NCI-H128 (cell line): ENCODE results near the gene SLC35A5.
"Not testable (repeated sequence)": the region's sequence is repeated elsewhere in the genome, so short reads cannot be mapped to it uniquely, and the experiment has no call there.

Source experiments
- DNase-seq: peaks from one replicate; lab custom pipeline; 2025; ENCODE audit not compliant: unreplicated experiment; lab: John Stamatoyannopoulos, UW

The SLC35A5 gene, protein sequence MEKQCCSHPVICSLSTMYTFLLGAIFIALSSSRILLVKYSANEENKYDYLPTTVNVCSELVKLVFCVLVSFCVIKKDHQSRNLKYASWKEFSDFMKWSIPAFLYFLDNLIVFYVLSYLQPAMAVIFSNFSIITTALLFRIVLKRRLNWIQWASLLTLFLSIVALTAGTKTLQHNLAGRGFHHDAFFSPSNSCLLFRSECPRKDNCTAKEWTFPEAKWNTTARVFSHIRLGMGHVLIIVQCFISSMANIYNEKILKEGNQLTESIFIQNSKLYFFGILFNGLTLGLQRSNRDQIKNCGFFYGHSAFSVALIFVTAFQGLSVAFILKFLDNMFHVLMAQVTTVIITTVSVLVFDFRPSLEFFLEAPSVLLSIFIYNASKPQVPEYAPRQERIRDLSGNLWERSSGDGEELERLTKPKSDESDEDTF

DNA sequence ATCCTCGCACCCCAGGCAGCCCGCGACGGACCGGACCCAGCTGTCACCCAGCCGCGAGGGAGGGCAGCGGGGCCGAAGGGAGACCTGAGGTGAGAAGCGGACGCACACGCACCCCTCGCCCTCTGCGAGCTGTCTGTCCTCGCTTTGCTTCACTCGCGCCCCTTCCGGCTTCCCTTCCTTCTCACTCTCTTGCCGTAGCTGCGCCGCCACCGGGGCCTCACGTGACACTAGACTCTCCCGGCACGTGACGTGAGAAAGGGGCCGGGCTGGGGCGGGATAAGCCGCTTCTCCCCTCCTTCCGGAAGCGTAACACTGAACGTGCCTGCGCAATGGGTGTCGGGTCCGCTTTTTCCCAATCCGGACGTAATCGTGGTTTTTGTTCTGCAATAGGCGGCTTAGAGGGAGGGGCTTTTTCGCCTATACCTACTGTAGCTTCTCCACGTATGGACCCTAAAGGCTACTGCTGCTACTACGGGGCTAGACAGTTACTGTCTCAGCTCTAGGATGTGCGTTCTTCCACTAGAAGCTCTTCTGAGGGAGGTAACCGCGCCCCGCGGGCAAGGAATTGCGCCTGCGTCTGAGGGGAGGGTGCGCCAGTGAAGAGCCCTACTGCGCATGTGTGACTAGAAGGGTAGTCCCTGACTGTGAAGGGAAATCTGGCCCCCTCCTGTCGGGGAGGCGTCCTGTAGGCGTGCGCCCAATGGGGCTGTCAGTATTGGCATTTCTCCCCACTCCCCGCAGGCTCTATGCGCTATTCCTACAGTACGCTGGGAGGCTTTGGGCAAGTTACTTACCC, at the start of gene SLC35A5, which contains the start of gene ATG3:
SLC35A5 (plus strand) TSS at position 312 of the 796 bp plus-strand sequence. CDS start 1,359 bp downstream, outside the sequence.
ATG3 (minus strand) TSS at position 229 of the 796 bp plus-strand sequence. CDS start 434 bp downstream, outside the sequence.
- DNase-seq = peak; percentile 98

DNA sequence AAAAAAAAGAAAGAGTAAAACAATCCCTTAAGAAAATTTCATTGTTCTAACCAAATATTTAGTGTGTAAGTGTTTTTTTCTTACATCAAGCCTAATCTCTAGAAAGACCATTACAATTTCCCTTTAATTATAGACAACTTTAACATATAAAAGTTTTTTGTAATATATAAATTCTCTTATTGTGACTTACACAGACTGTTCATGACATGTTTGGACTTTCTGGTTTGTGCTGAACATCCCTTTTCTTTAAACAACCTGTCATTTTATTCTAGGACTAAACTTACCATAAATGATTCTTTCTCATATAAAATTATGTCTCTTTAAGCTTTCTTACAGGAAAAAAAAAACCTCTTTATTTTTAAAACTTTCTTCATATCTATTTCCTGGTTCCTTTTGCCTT, 49.5 kb upstream of the SLC35A5 start:
- no peak for DNase-seq

DNA sequence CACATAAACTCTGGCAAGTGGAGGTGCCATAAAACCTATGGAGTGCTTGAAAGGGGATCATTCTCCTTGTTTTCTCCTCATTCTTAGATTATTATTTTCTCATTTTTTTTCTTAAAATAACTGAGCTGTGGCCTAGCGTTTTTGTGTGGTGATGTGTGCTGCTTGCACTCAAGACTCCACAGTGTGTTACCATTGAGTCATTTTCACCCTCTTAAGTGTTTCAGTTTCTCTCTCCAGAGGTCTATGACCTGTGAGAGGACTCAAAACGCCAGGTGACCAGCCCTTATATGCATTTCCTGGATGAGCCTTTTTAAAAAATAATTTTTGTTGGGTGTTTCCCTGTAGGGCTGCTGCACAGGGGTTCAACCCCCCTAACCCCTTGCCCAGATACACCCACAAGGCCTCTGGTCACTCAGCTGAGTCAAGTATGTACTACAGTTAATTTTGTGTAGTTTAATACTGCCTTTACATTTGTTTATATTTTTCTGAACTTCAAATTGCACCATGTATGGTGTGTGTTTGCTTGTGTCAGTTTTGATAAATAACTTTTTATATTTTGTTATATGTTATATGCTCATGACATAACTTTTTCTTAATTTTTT, 47.2 kb upstream of the SLC35A5 start:
- no peak for DNase-seq

DNA sequence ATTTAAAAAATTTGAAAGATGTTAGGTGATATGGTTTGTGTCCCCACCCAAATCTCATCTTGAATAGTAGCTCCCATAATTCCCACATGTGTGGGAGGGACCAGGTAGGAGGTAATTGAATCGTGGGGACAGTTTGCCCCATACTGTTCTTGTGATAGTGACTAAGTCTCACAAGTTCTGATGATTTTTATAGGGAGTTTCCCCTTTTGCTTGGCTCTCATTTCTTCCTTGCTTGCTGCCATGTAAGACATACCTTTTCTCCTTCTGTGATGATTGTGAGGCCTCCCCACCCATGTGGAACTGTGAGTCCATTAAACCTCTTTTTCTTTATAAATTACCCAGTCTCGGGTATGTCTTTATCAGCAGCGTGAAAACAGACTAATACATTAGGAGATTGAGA, 42.9 kb upstream of the SLC35A5 start:
- not testable (repeated sequence) for DNase-seq

DNA sequence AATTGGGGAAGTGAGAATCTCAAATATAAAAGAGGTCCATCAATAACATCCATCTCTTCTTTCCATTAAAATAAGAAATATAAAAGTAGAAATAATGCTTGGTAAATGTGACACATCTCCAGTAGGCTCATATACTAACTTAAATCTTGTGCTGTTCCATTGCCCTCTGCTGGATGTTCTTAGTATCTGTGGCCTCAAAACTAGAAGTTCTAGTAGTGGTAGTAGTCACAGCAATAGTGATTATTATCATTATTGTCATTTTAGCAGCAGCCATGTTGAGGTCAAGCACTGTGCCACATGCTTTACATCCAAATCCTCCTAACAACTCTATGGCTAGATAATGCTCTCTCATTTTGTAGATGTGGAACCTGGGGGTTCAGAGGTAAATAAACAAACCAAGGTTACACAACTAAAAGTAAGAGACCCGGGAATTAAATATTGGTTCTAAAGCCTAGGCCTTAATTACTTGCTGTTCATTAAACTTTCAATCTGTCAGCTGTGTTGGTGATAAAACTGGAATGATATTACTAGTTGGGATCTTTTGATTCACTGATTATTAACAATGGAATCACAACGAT, 42.3 kb upstream of the SLC35A5 start:
- DNase-seq = peak; percentile 20

DNA sequence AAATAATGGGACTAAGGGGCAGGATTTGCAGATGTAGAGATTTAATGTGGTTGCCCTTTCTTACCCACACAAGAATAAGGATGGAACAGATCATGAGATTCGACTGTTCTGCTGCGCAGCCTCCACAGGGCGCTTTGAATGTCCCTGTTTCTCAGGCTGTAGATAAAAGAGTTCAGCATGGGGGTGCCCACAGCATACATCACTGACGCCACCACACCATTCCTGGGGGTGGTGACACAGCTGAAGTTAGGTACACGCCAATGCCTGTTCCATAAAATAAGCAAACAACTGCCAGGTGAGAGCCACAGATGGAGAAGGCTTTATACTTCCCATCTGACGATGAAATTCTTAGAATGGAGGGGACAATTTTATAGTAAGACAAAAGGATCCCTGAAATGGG, 37.7 kb upstream of the SLC35A5 start:
- DNase-seq = not testable (repeated sequence)

DNA sequence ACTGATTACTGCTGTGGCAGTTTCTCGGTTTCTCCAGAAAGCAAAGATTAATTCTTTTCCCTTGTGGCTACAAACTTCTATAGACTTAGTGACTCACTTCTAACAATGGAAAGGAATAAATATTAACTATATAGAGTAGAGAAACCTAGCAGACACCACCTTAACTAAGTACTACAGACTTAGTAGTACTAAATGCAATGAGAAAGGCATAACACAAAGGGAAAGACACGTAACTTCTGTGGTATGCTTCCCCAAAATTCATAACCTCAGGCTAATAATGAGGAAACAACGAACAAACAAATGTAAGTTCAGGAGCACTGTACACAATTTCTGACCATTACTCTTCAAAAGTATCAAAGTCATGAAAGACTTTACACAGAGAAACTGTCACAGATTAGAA, 31.3 kb upstream of the SLC35A5 start:
- DNase-seq = no peak

DNA sequence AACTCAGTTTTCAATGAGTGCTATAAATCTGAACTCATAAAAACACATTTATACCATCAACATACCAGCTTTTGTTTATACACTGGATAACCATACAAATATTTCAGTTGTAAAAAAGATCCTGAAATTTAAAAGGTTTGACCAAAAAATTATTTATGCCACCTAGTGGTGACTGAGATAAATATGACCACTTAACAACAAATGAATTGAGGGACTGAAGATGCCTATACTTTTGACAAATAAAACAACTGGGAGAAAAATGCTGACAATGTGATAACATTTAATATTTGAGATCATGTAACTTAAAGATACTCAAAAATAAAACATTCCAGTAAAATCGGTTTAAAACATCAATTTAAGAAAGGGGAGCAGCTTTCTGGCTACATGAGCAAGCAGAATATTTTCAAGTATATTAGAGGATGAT, 30.5 kb upstream of the SLC35A5 start:
- no peak for DNase-seq

DNA sequence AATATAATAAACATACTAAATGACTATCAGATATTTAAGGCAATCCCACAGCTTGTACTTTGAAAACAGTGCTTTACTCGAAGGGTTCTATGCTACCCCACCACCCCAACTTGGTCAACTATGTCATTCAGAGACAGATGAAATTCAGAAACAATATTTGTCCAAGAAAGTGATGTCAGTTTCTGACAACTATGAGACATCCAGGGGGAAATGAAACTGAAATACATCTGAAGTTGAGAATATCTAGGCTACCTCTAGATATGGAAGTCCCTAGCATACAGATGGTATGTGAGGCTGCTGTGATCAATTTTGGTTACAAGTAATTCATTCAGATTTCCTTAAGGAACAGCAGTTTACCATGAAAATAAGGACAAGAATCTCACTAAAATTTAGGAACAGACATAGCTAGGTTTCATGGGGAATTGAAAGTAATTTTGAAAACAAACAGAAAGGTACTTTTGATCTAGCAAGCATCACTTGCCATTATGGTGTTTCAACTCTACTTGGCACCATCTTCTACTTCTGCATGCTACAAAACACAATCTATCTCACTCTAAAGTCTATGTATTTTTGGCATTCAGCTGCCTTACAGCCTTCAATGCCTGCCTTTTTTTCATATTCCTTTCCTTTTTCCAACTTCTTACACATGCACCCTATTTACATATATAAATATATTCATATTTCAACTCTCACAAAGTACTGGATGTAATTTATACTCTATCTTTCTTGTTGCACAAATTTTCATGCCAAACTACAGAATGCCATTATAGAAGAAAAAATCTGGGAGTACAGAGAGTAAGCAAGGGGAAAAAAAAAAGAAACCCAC, 21.8 kb upstream of the SLC35A5 start:
- no peak for DNase-seq

DNA sequence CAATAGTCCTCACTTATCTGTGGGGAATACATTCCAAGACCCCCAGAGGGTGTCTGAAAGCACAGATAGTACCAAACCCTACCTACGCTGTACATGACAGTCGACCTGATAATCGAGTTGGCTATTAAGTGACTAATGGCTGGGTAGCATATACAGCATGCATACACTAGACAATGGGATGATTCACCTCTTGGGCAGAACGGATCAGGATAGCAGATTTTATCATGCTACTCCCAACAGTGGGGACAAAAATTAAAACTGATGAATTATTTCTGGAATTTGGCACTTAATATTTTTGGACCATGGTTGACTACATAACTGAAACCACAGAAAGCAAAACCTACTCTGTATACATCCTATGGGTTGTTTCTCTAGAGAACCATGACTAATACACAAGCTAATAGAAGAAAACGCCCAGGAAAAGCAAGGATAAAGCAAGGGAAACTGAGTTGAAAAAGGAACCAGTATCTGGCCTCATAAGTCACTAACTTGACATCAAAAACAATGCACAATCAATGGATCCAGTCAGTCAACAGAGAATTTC, 15.6 kb upstream of the SLC35A5 start:
- DNase-seq = no peak

DNA sequence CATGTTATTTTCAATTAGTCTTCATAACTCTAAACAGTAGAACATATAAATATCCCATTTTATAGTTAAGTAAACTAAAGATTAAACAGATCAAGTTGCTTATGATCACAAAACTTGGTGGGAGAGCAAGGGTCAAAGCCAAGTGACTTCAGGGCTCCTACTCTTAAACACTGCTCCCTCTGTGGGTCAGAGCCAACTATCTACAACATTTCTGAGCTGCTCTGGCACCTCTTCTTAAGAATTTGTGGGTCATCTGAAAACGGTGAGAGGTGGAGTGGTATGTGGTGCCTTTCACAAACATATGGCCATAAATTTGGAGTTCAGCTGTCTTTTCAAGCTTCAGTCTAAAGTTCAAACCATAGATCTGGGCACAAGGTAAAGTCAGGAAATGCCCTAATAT, 11.0 kb upstream of the SLC35A5 start:
- no peak for DNase-seq

DNA sequence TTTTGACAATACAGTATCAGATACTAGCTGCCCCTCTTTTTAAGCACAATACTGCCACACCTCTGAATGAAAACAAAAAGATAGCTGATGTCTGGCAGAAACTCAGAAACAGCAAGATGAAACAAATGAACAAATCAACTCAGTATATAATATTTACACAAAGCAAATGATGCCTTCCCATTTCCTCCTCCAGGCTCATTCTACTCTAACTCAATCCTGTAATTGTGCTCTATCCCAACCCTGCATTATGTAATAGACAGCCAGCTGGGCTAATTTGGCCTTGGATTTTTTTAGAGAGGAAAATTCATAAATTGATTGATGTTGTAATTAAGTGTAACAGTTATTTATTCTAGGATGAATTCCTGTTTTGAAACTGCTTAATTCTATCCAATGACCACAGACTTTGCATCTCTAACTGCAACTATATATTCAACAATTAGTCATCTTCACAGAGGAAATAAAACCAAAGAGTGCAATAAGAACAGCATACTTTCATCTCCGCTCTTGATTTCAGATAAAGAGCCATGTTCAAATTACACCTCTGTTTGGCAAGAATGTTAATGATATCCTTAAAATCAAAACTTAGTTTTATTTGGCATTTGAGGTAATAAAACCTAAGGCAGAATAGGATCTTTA, 6.2 kb upstream of the SLC35A5 start:
- DNase-seq = no peak

DNA sequence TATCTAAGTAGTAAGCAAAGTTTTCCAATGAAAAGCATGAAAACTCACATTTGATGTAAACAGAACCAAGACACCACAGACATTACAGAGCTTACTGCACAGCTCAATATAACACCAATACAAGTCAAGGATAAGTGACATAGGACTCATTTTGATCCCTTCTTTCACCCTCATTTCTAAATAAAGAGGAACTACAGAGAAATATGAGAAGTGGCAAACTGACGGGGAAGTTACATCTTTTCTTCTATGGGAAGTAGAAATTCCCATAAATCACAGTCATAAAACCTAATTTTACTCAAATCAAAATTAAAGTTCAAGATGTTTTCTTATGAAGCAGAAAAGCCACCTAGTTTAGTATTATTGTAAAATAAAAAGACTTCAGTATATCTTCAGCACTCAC, 3.9 kb upstream of the SLC35A5 start:
- DNase-seq = no peak

DNA sequence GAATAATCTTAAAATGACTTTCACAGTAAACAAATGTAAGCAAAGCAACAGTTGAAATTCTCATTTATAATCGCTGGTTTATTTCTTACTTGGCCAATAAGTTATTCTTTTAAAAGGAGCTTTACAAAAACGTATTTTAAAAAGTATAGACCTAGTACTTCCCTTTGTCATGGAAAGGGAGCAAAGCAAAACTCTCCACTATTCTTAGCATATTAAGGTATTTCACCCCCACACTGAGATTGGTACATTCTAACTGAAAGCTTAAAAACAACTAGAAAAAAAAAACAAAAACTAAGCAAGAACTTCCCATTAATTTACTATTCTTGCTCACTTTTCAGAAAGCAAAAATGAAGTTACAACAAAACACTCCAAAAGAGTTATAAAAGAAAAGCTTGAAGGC, 1.5 kb upstream of the SLC35A5 start:
- DNase-seq = no peak

DNA sequence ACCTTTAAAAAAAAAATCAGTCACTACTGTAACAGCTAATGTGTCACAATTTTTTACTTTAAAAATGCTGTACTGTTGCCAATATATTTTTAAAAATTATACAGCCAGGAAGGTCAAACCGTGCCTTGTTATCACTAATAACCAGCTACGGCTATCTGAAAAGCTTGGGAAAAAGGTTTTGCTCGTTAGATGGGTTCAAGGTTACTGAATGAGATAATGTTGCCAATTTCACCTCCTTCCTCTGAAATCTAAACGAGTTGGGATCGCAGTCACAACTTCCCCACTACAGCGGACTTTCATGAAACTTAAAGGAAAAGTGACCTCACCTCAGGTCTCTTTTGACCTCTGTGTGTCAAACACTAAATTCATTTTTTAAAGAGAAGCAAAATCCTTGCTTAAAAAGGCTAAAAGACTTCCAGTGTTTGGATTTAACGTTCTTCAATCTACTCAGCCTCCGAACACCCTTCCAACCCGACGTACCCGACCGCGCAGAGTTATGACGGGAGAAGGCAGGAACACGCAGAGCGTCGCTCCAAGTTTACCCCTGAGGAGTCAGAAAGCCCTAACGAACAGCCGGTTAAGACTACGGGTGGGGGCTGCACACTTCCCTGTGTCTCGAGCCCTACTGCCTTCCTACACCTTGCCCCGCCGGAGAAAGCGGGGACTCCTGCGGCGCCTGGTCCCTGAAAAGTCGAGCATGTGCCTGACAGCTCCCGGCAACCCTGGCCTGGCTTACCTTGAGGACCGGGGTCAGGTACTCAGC, 943 bp upstream of the SLC35A5 start:
- DNase-seq = peak; percentile 48

DNA sequence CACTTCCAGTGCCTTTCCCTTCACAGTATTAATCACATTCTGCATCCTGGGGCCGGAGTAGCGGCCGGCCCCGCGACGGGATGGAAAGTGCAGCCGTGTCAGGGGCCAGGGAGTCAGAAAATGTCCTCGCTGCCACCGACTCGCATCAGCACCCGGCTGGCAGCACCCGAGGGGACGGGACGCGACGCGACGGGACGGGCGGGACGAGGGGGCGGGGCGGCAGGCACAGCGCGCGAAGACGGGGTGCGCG, 436 bp upstream of the SLC35A5 start:
- peak; percentile 63 for DNase-seq

DNA sequence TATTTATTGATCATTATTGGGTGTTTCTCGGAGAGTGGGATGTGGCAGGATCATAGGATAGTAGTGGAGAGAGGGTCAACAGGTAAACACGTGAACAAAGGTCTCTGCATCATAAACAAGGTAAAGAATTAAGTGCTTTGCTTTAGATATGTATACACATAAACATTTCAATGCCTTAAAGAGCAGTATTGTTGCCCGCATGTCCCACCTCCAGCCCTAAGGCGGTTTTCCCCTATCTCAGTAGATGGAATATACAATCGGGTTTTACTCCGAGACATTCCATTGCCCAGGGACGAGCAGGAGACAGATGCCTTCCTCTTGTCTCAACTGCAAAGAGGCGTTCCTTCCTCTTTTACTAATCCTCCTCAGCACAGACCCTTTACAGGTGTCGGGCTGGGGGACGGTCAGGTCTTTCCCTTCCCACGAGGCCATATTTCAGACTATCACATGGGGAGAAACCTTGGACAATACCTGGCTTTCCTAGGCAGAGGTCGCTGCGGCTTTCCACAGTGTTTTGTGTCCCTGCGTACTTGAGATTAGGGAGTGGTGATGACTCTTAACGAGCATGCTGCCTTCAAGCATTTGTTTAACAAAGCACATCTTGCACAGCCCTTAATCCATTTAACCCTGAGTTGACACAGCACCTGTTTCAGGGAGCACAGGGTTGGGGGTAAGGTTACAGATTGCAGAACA, 2.5 kb downstream of the SLC35A5 start:
- not testable (repeated sequence) for DNase-seq

DNA sequence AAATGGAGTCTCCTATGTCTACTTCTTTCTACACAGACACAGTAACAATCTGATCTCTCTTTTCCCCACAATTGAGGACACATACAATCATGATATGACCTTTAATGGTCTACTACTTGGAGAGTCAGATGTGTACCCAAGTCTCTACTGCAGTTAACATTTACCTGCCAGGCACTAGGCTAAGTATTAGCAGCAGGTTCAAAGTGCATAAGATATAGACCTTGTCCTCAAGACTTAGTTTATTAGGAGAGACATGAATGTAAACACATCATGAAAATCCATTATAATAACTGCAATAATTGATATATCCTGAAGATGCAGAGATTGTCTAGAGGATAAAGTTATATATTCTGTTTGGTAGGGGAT, 3.1 kb downstream of the SLC35A5 start:
- no peak for DNase-seq

DNA sequence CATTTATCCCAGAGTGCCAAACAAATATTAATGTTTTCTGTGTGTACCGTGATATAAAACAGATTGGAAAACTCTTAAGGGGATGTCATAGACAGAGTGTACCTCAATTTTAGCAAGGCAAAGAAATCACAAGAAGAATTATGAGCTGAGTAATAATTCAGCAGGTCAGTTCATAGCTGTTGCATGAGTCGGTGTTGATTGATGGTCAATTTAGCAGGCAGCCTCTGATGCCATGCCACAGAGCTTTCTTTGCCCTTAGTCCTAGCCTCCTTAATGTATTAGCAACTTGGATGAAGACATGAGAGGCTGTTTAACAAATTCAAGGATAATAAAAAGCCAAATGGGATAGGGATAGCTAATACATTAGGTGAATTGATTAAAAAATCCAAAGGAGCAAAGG, 6.8 kb downstream of the SLC35A5 start:
- no peak for DNase-seq
